ENCODE results near the gene PJA2. TPM values are rescaled to one million over a fixed set of nuclear protein-coding genes. Genes with fewer than 3 reads are reported as not detected.

The PJA2 gene
- total and polyA plus RNA-seq, 9 of the 15 experiments (the other 6 are each of a cell fraction or from before 2014, with no cell fraction given), result 25.1 to 82.1 (median 50.1) TPM

GRCh38 chr5:109408991-109409843 is 557 bp downstream of the PJA2 start (continued):
- TF ChIP-seq MLX (CRISPR knock-in tag; conservative IDR thresholded peaks at IDR 0.05) (no peak), KLF6 (CRISPR knock-in tag; IDR thresholded peaks at IDR 0.05; ENCODE audit: borderline replicate concordance) (0 out of 2 replicates have a peak, but pooled peaks have one; percentile 41), ZBTB40 (IDR thresholded peaks at IDR 0.05) (peak; percentile 47; the same call in 1 of the 2 replicates), ZBTB40 (CRISPR knock-in tag; IDR thresholded peaks at IDR 0.05) (no peak), CUX1 (CRISPR knock-in tag; IDR thresholded peaks at IDR 0.05) (no peak), POLR2AphosphoS5 (IDR thresholded peaks at IDR 0.05; ENCODE audit: control insufficient read depth, insufficient read depth, low read depth, low read length) (peak; percentile 78; the same call in 1 of the 2 replicates), CHD1 (IDR thresholded peaks at IDR 0.05; ENCODE audit: low read length) (peak; percentile 61), KLF1 (tag; IDR thresholded peaks at IDR 0.05) (no peak), ZNF436 (CRISPR knock-in tag; IDR thresholded peaks at IDR 0.05) (no peak), SMARCE1 (IDR thresholded peaks at IDR 0.05) (peak; percentile 76), ZBTB17 (CRISPR knock-in tag; IDR thresholded peaks at IDR 0.05) (no peak)
